Measurements from ENCODE around the gene BCHE. TPM values are rescaled to one million over a fixed set of nuclear protein-coding genes. Genes with fewer than 3 reads are reported as not detected.
A peak's percentile ranks its signal among the peaks of the same experiment; 100 is the strongest.

BCHE gene
- total and polyA plus RNA-seq, 8 donors, result 0.09 to 3.2 (median 0.75) TPM

GRCh38 chr3:165854696-165855095, 17.5 kb upstream of the BCHE start:
- WGBS, 2 donors, result 27 to 49% methylated on average over 1 of the region's 1 CpG
- DNase-seq (no peak), ATAC-seq (peak in 2 of 4 donors; percentile 54 to 58), FAIRE-seq (no peak)
- no peaks in the 10 kb centered on the region for H3K27me3 ChIP-seq
- peak; percentile 18 to 59 (median 40) for TF ChIP-seq CTCF (IDR thresholded peaks at IDR 0.05)
- H3K4me3 ChIP-seq, result no peak overlapping the region
- H3K27ac ChIP-seq, result no peak overlapping the region
- H3K9me3 ChIP-seq, result no peaks in the 10 kb centered on the region
- intact Hi-C loops (cut with DNase I), result no loop called here
- no peaks in the 10 kb centered on the region for H3K4me1 ChIP-seq
- H3K36me3 ChIP-seq, result no peaks in the 10 kb centered on the region

- no peak for DNase-seq
- FAIRE-seq, result no peak
Observed at GRCh38 chr3:165852711-165853110, 15.5 kb upstream of the BCHE start.

GRCh38 chr3:165852191-165852590, 15.0 kb upstream of the BCHE start:
- no peak for TF ChIP-seq CTCF (IDR thresholded peaks at IDR 0.05)
- intact Hi-C loops (cut with DNase I), result no loop called here
- Histone ChIP-seq H3K27me3 (no peaks in the 10 kb centered on the region), H3K36me3 (no peaks in the 10 kb centered on the region), H3K4me1 (no peaks in the 10 kb centered on the region), H3K27ac (no peak overlapping the region), H3K4me3 (no peak overlapping the region), H3K9me3 (no peaks in the 10 kb centered on the region)
- DNase-seq, result no peak
- 3 to 7% methylated on average over 2 of the region's 2 CpGs for WGBS, 2 donors
- ATAC-seq, result no peak
- FAIRE-seq, result no peak

More at GRCh38 chr3:165852711-165853110, 15.5 kb upstream of the BCHE start:
- no peak for TF ChIP-seq CTCF (IDR thresholded peaks at IDR 0.05)
- Histone ChIP-seq H3K27ac (no peak overlapping the region), H3K9me3 (no peaks in the 10 kb centered on the region), H3K27me3 (no peaks in the 10 kb centered on the region), H3K4me1 (no peaks in the 10 kb centered on the region), H3K4me3 (no peak overlapping the region), H3K36me3 (no peaks in the 10 kb centered on the region)
- ATAC-seq, result no peak
- intact Hi-C loops (cut with DNase I), result no loop called here

- no peaks in the 10 kb centered on the region for H3K4me1 ChIP-seq
- TF ChIP-seq CTCF (IDR thresholded peaks at IDR 0.05), result no peak
- ATAC-seq, result no peak
- H3K9me3 ChIP-seq, result no peaks in the 10 kb centered on the region
- no peaks in the 10 kb centered on the region for H3K36me3 ChIP-seq
- intact Hi-C loops (cut with DNase I), result no loop called here
- no peak for FAIRE-seq
- no peak overlapping the region for H3K4me3 ChIP-seq
- H3K27me3 ChIP-seq, result no peaks in the 10 kb centered on the region
- no peak overlapping the region for H3K27ac ChIP-seq
- 85 to 91% methylated on average over 6 of the region's 6 CpGs for WGBS, 2 donors
- DNase-seq, result no peak
Observed at GRCh38 chr3:165846056-165846455, 8.8 kb upstream of the BCHE start.

GRCh38 chr3:165839296-165840076, 2.3 kb upstream of the BCHE start:
- intact Hi-C loops (cut with DNase I), result no loop called here
- 78 to 81% methylated on average over 9 of the region's 9 CpGs for WGBS, 2 donors
- Histone ChIP-seq H3K27me3 (no peaks in the 10 kb centered on the region), H3K9me3 (no peaks in the 10 kb centered on the region), H3K27ac (no peak overlapping the region), H3K4me1 (no peaks in the 10 kb centered on the region), H3K4me3 (no peak overlapping the region), H3K36me3 (no peaks in the 10 kb centered on the region)
- no peak for FAIRE-seq
- DNase-seq, result no peak
- no peak for TF ChIP-seq CTCF (IDR thresholded peaks at IDR 0.05)
- ATAC-seq, result no peak
